AG09319 (cell line): Measurements from ENCODE around the gene CFDP1.

Source experiments
- DNase-seq: peaks from one replicate; pipeline ENCODE4 v3.0.0-alpha.2; 2010; ENCODE audit warnings: low read depth; ENCODE audit errors: extremely low read depth
- TF ChIP-seq, protein P1 (sequence below): IDR thresholded peaks from 2 replicates; pipeline ENCODE4 v1.5.1; 2011; ENCODE audit warnings: low read depth, mild to moderate bottlenecking, inconsistent platforms, low read length, moderate library complexity

Gene CFDP1

DNA sequence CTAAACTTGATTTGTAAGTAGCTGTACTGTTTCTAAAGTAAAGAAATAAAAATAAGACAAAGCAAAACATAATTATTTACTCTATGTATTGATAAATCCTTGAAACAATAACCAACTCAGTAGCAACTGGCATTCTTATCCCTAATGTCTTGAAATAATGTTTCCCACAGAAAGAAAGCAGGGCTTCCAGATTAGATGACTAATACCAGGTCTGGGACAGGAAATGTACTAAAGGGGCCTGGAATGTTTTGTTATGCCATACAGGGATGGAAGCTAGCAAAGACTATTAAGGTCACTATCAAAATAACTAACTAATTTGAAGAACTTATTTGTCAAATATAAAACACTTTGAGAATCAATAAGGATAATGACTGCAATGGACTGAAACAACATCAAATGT, 82.1 kb downstream of the CFDP1 start:
- DNase-seq, result peak; percentile 19
- TF ChIP-seq, protein P1, sequence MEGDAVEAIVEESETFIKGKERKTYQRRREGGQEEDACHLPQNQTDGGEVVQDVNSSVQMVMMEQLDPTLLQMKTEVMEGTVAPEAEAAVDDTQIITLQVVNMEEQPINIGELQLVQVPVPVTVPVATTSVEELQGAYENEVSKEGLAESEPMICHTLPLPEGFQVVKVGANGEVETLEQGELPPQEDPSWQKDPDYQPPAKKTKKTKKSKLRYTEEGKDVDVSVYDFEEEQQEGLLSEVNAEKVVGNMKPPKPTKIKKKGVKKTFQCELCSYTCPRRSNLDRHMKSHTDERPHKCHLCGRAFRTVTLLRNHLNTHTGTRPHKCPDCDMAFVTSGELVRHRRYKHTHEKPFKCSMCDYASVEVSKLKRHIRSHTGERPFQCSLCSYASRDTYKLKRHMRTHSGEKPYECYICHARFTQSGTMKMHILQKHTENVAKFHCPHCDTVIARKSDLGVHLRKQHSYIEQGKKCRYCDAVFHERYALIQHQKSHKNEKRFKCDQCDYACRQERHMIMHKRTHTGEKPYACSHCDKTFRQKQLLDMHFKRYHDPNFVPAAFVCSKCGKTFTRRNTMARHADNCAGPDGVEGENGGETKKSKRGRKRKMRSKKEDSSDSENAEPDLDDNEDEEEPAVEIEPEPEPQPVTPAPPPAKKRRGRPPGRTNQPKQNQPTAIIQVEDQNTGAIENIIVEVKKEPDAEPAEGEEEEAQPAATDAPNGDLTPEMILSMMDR, result no peak

DNA sequence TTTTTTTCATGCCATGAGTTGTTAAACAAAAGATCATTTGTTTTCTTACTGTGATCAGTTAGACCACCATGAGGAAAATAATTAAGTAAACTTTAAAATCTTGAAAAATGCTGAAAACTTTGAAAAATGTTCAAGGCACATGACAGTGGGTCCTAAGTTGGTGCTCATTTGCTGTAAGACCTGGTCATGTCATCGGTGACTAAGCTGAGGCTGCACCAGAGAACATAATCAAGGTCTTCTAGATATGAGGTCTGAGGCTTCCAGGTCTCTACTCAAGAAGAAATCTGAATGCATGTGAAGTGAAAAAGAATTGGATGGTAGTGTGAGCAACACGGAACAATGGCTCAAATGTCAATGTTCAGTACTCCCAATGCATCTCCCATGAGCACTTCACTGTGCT, 87.6 kb downstream of the CFDP1 start:
- DNase-seq, result no peak
- TF ChIP-seq, protein P1, result no peak

DNA sequence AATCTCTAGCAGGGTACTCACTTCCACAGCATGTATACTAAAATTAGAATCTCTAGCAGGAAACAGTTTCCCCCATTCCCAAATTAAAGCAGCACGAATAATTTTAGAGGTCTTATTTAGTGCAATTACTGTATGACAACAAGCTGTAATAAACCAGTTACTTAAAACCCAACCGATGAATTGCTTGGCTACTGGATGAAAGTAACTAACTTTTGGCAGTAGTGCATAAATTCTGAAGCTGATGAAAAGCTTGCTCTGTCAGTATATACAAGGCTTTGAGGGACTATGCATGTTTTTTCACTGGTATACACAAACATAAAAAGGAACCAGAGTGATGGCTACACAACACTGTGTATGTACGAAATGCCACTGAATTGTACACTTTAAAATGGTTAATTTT, 89.4 kb downstream of the CFDP1 start:
- DNase-seq, result no peak
- TF ChIP-seq, protein P1, result no peak

DNA sequence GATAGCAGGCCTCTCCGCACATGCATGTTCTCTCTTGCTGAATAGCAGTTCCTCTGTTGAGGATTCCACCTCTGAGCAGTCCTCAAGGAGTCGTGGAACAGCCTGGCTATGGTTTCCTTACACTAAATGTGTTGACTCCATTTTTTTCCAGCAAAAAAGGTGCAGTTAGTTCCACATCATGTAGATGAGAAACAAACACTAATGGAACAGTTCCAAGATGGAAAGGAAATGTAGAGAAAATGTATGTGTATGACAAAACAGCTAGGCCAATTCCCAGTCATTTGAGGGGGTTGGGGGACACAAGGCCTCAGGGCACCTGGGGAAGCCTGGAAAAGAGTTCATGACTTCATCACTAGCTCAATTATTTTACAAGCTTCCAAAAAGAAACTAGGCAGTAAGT, 90.0 kb downstream of the CFDP1 start:
- DNase-seq, result no peak
- TF ChIP-seq, protein P1, result no peak

DNA sequence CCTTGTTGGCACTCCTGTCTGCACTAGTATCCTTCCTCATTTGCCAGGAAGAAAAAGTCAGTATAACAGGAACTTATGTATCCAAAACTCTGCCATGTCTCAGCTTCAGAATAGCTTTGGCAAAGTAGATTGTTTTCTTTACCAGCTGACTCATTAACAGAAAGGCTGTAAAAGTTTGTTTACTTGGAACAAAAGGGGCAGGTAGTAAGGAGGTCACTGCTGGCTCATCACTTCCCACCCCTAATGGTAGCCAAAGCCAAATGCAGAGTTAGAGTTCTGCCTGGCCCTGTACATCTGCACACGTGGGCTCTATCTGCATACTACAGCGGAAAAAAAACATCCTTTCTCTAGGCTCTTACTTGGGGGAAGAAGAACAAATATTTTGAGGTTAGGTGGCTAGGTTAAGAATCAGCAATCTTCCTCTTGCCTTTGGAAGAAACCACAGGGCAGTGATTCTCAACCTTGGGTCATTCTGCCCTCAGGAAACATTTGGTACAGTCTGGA, 90.9 kb downstream of the CFDP1 start:
- TF ChIP-seq, protein P1, result no peak
- no peak for DNase-seq

- TF ChIP-seq, protein P1, result no peak
- no peak for DNase-seq
Observed at GRCh38 chr16:75341564-75342307, 91.6 kb downstream of the CFDP1 start.

DNA sequence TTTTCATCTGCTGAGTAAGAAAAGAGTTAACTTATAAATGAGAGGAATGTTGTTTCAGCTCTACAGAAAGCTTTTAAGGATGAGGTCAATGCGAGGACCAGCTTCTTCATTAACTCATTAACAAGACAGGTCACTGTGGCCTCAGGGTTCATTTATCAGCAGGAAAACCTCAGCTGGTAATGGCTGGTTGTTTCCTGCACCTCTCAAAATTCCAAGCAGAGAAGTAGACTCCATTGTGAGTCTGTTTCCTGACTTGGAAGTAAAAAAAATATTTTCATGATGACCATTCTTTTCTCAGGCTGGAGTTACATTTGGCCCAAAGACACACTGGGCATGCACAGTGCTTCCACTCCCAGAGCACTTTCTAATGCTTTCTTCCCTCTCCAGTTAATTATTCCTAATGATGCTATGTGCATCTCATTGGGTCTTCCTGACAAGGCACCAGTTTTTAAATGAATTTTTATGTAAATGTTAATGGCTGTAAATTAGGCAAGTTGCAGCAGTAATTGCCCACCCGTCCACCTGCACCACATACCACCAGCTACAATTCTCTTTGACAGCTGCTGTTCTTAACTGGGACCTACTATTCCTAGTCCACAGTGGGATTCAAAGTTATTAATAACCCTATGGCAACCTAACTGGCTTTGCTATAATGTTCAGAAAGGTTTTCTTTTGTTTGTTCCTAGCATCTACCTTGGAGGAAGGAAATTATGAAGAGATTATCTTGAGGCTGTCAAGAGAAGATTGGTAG, 92.4 kb downstream of the CFDP1 start:
- no peak for DNase-seq
- TF ChIP-seq, protein P1, result no peak
